Neural progenitor cell (in vitro differentiated cells): Measurements from ENCODE around the gene SHOC1. TPM values are rescaled to one million over a fixed set of nuclear protein-coding genes. Genes with fewer than 3 reads are reported as not detected.

Source experiments
- DNase-seq: peaks from one replicate; pipeline ENCODE4 v3.0.0-alpha.2; 2016; ENCODE audit warnings: low spot score
- H2AFZ ChIP-seq: fragments of 200-600 bp; sonication (generic); replicated peaks from 2 replicates; pipeline ENCODE4 v1.6.1; 2016; ENCODE audit warnings: antibody characterized with exemption
- H3F3A ChIP-seq: fragments of 200-600 bp; sonication (generic); 2 replicates; pipeline ENCODE4 v1.6.1; 2016; ENCODE audit warnings: antibody characterized with exemption, low read depth
- H3K27ac ChIP-seq: fragments of 200-600 bp; sonication (generic); 2 replicates; pipeline ENCODE4 v1.5.1; 2016; ENCODE audit warnings: mild to moderate bottlenecking
- H3K27me3 ChIP-seq: fragments of 200-600 bp; sonication (generic); 2 replicates; pipeline ENCODE4 v1.6.1; 2016; ENCODE audit warnings: mild to moderate bottlenecking, moderate library complexity
- H3K36me3 ChIP-seq: fragments of 200-600 bp; sonication (generic); 2 replicates; pipeline ENCODE4 v1.5.1; 2016
- H3K4me1 ChIP-seq: fragments of 200-600 bp; sonication (generic); 2 replicates; pipeline ENCODE4 v1.6.1; 2016; ENCODE audit warnings: mixed run types
- H3K4me2 ChIP-seq: fragments of 200-600 bp; sonication (generic); 2 replicates; pipeline ENCODE4 v1.6.1; 2016
- H3K4me3 ChIP-seq: fragments of 200-600 bp; sonication (generic); 2 replicates; pipeline ENCODE4 v1.5.1; 2016
- H3K79me2 ChIP-seq: fragments of 200-600 bp; sonication (generic); 2 replicates; pipeline ENCODE4 v1.6.1; 2016; ENCODE audit warnings: low read depth
- H3K9ac ChIP-seq: fragments of 200-600 bp; sonication (generic); 2 replicates; pipeline ENCODE4 v1.6.1; 2016
- H3K9me3 ChIP-seq: fragments of 200-600 bp; sonication (generic); 2 replicates; pipeline ENCODE4 v1.5.1; 2016; ENCODE audit warnings: low read depth
- H4K20me1 ChIP-seq: fragments of 200-600 bp; sonication (generic); 2 replicates; pipeline ENCODE4 v1.6.1; 2016; ENCODE audit warnings: low read depth
- H3K27ac Mint-ChIP-seq: 3 replicates; pipeline ENCODE4 v1.8.0; 2021; ENCODE audit warnings: mixed read lengths
- H3K27me3 Mint-ChIP-seq: 2 replicates; pipeline ENCODE4 v1.8.0; 2022; ENCODE audit warnings: low read depth, mild to moderate bottlenecking, inconsistent platforms, moderate library complexity, mixed read lengths; ENCODE audit not compliant: insufficient read depth
- H3K36me3 Mint-ChIP-seq: 3 replicates; pipeline ENCODE4 v1.8.0; 2021; ENCODE audit warnings: mixed read lengths
- H3K4me1 Mint-ChIP-seq: 3 replicates; pipeline ENCODE4 v1.8.0; 2021; ENCODE audit warnings: mixed read lengths
- H3K4me3 Mint-ChIP-seq: 3 replicates; pipeline ENCODE4 v1.8.0; 2021; ENCODE audit warnings: mild to moderate bottlenecking, moderate library complexity, mixed read lengths
- H3K9me3 Mint-ChIP-seq: 3 replicates; pipeline ENCODE4 v1.8.0; 2020; ENCODE audit warnings: mixed read lengths
- EZH2 ChIP-seq: fragments of 200-600 bp; sonication (generic); IDR thresholded peaks from 2 replicates; pipeline ENCODE4 v1.6.1; 2017; ENCODE audit warnings: antibody characterized with exemption, mild to moderate bottlenecking, moderate library complexity
- EZH2phosphoT487 ChIP-seq: fragments of 200-600 bp; sonication (generic); IDR thresholded peaks from 2 replicates; pipeline ENCODE4 v1.6.1; 2017; ENCODE audit warnings: antibody characterized with exemption
- total RNA-seq: library from RNA; depleted of rRNA; stranded (reverse); fragments of >200 nt; gene quantifications from 2 replicates; pipeline ENCODE4 v1.2.3, GENCODE V29; 2015; ENCODE audit warnings: low replicate concordance
- TF ChIP-seq, protein P1 (sequence below): fragments of 200-600 bp; sonication (generic); IDR thresholded peaks from 2 replicates; pipeline ENCODE4 v1.5.1; 2017; ENCODE audit warnings: antibody characterized with exemption, mild to moderate bottlenecking

SHOC1 gene
- total RNA-seq, 1 donor from 2014 or later = not detected

DNA sequence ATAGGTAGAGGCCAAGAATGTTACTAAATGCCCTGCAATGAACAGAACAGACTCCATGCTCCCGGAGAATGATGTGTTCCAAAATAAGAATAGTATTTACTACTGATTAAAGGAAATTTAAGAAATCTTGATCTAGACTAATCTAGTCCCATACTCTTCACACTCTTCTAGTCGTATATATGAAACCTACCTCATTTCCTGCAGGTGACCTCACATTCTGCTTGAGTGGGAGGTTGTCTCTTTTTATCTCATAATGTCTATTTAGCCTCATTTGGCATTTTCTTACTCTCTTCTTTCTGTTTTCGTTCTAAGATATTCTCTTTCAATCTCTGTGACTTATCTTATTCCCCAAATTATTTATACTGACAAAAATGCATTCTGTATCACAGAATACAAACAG is 9.2 kb upstream of the SHOC1 start:
- no peaks in the 10 kb centered on the region for H3K4me1 ChIP-seq
- H3K27me3 ChIP-seq = no peaks in the 10 kb centered on the region
- peaks cover 2% of the 10 kb centered on the region for H3K27me3 Mint-ChIP-seq
- no peaks in the 10 kb centered on the region for H3K79me2 ChIP-seq
- H3K9me3 Mint-ChIP-seq = no peaks in the 10 kb centered on the region
- H3K9me3 ChIP-seq = no peaks in the 10 kb centered on the region
- H3K4me3 Mint-ChIP-seq = no peak overlapping the region
- no peaks in the 10 kb centered on the region for H3K4me1 Mint-ChIP-seq
- H3K4me2 ChIP-seq = no peak overlapping the region
- no peaks in the 10 kb centered on the region for H4K20me1 ChIP-seq
- no peaks in the 10 kb centered on the region for H3K36me3 Mint-ChIP-seq
- no peak overlapping the region for H3K27ac Mint-ChIP-seq
- H3F3A ChIP-seq = no peaks in the 10 kb centered on the region
- no peak overlapping the region for H3K27ac ChIP-seq
- TF ChIP-seq EZH2 (no peak), EZH2phosphoT487 (no peak)
- TF ChIP-seq, protein P1, sequence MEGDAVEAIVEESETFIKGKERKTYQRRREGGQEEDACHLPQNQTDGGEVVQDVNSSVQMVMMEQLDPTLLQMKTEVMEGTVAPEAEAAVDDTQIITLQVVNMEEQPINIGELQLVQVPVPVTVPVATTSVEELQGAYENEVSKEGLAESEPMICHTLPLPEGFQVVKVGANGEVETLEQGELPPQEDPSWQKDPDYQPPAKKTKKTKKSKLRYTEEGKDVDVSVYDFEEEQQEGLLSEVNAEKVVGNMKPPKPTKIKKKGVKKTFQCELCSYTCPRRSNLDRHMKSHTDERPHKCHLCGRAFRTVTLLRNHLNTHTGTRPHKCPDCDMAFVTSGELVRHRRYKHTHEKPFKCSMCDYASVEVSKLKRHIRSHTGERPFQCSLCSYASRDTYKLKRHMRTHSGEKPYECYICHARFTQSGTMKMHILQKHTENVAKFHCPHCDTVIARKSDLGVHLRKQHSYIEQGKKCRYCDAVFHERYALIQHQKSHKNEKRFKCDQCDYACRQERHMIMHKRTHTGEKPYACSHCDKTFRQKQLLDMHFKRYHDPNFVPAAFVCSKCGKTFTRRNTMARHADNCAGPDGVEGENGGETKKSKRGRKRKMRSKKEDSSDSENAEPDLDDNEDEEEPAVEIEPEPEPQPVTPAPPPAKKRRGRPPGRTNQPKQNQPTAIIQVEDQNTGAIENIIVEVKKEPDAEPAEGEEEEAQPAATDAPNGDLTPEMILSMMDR = no peak
- H3K4me3 ChIP-seq = no peak overlapping the region
- H2AFZ ChIP-seq = no peak overlapping the region
- no peak for DNase-seq
- no peaks in the 10 kb centered on the region for H3K36me3 ChIP-seq
- no peak overlapping the region for H3K9ac ChIP-seq

DNA sequence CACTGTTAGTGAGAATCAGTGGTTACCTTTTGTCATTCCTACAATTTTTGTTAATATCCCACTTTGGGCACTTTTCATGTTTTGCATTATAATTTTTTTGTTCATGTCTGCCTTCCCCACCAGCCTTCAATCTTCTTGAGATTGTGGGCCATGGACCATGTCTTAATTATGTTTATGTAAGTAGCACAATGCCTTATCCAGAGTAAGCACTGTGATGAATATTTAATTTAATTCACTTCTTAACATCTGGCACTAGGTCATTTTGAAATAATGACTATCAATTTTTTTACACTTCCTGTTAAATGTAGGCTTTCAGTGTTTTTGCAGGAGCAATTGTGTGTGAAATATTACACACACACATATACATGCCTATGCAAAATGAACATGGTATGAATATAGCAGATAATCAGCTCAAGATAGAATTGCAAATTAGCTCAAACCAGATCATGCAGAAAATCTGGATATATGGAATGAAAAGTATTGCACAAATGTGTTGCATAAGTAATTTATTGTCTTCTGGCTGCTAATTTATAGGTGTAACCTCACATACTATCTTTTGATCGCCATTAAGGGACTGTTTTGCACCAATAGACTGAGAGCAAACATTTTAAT is 5.3 kb upstream of the SHOC1 start:
- no peak overlapping the region for H3K4me3 Mint-ChIP-seq
- H3K4me3 ChIP-seq = no peak overlapping the region
- H3K27ac ChIP-seq = no peak overlapping the region
- H3K4me2 ChIP-seq = no peak overlapping the region
- no peak overlapping the region for H2AFZ ChIP-seq
- no peaks in the 10 kb centered on the region for H3K9me3 ChIP-seq
- no peaks in the 10 kb centered on the region for H3K4me1 ChIP-seq
- H3K27ac Mint-ChIP-seq = no peak overlapping the region
- no peaks in the 10 kb centered on the region for H3K79me2 ChIP-seq
- H3K9ac ChIP-seq = no peak overlapping the region
- no peaks in the 10 kb centered on the region for H3K36me3 Mint-ChIP-seq
- DNase-seq = no peak
- no peaks in the 10 kb centered on the region for H3F3A ChIP-seq
- TF ChIP-seq, protein P1 = no peak
- no peak for TF ChIP-seq EZH2phosphoT487
- no peak for TF ChIP-seq EZH2
- no peaks in the 10 kb centered on the region for H3K36me3 ChIP-seq
- no peaks in the 10 kb centered on the region for H3K27me3 ChIP-seq
- H3K27me3 Mint-ChIP-seq = no peaks in the 10 kb centered on the region
- H3K9me3 Mint-ChIP-seq = no peaks in the 10 kb centered on the region
- H3K4me1 Mint-ChIP-seq = no peaks in the 10 kb centered on the region
- no peaks in the 10 kb centered on the region for H4K20me1 ChIP-seq

DNA sequence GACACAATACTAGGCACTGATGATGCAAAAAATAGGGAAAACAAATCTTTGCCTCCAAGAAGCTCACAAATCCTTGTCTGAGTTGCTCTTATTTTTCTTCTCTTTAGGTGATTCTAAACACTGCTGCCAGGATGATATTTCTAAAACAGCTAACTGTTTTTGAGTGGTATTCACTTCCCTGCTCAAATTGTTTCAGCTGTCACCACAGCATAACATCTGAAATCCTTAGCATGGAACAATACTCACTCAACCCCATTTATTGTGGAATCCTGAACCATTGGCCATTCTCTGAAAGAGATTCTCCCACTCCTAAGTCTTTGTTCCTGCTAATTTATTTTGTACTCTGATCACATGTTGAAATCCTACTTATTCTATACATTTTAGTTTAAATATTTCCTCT is 4.8 kb upstream of the SHOC1 start:
- H3K4me3 Mint-ChIP-seq = no peak overlapping the region
- no peaks in the 10 kb centered on the region for H3K27me3 Mint-ChIP-seq
- Histone ChIP-seq H3K4me2 (no peak overlapping the region), H3K27me3 (no peaks in the 10 kb centered on the region), H3K9ac (no peak overlapping the region), H3K36me3 (no peaks in the 10 kb centered on the region), H2AFZ (no peak overlapping the region), H3K4me1 (no peaks in the 10 kb centered on the region), H3K9me3 (no peaks in the 10 kb centered on the region), H3F3A (no peaks in the 10 kb centered on the region), H3K27ac (no peak overlapping the region), H3K4me3 (no peak overlapping the region), H4K20me1 (no peaks in the 10 kb centered on the region), H3K79me2 (no peaks in the 10 kb centered on the region)
- no peak for DNase-seq
- H3K9me3 Mint-ChIP-seq = no peaks in the 10 kb centered on the region
- no peak overlapping the region for H3K27ac Mint-ChIP-seq
- no peaks in the 10 kb centered on the region for H3K36me3 Mint-ChIP-seq
- H3K4me1 Mint-ChIP-seq = no peaks in the 10 kb centered on the region
- TF ChIP-seq EZH2 = no peak
- TF ChIP-seq EZH2phosphoT487 = no peak
- TF ChIP-seq, protein P1 = no peak
